ENCODE results near the gene BIRC5.
A peak's percentile ranks its signal among the peaks of the same experiment; 100 is the strongest.
"Not testable (repeated sequence)": the region's sequence is repeated elsewhere in the genome, so short reads cannot be mapped to it uniquely, and the experiment has no call there.

The BIRC5 gene

DNA sequence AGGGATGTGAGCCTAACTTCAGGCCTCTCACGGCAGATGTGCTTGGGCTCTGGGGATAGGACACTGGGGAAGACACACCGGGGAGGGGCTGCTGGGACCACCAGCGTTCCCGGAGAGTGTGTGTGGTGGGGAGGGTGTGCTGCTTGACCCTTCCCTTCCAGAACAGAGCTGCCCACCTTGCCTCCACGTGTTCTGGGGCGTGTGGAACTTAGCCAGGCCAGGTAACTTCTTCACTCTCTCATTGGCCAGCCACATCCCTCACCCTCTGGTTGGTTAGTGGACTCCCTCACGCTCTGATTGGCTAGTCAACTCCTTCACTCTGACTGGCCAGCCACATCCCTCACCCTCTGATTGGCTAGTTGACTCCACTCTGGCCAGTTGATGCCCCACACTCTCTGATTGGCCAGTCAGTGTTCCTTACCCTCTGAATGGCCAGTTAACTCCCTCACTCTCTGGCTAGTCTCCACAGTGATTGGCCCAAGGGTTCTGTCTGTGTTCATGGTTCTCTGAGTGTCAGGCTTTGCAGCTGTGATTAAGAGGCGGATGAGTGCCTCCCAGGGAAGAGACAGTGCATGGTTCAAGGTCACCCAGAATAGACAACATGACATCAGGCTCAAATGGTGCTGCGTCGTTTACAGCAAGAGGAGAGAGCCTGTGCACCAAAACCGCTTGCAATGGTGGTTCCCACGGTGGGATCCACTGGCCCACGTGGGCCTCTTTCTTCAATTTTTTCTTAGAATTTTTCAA lies 27.4 kb downstream of the BIRC5 start:
- no peak for DNase-seq

DNA sequence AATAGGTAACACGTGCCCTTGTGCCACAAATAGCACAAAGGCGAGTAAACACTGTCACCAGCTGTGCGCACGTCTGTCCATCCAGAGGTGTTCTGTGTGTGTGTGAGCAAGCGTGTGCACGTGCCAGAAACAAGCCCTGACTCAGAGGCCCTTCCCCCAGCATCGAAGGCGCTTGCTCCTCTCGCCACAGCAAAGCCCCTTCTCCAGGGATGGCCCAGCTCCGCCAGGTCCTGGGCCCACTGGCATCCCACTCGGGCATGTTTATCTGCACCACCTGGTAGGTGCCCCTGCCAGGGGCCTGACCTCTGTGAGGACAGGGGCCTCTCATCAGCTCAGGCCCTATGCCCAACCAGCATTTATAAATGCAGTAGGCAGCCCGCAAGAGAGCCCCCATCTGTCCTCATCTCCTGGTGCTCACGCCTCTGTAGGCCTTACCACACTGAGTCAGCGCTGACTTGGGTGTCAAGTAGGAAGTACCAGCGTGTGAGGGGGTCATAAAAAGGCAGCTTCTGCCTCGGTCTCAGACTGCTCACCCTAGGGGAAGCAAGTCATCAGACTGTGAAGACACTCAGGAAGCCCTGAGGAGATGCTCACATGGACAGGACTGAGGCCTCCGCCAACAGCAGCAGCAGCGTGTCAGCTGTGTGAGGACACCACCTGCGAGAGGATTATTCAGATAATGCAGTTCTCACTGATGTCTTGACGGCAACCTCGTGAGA lies 28.1 kb downstream of the BIRC5 start:
- DNase-seq = no peak

DNA sequence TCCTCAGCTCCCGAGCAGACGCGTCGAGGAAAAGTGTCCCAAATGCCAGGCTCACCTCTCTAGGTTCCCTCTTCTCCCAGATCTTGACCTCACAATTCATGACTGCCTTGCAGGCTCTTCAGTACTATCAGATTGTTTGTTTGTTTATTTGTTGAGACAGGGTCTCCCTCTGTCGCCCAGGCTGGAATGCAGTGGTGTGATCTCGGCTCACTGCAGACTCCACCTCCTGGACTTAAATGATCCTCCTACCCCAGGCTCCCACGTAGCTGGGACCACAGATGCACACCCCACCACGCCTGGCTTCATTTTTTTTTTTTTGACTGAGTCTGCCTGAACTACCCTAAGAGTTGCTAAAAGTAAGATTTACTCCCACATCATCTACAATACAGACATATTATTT lies 33.3 kb downstream of the BIRC5 start:
- no peak for DNase-seq

DNA sequence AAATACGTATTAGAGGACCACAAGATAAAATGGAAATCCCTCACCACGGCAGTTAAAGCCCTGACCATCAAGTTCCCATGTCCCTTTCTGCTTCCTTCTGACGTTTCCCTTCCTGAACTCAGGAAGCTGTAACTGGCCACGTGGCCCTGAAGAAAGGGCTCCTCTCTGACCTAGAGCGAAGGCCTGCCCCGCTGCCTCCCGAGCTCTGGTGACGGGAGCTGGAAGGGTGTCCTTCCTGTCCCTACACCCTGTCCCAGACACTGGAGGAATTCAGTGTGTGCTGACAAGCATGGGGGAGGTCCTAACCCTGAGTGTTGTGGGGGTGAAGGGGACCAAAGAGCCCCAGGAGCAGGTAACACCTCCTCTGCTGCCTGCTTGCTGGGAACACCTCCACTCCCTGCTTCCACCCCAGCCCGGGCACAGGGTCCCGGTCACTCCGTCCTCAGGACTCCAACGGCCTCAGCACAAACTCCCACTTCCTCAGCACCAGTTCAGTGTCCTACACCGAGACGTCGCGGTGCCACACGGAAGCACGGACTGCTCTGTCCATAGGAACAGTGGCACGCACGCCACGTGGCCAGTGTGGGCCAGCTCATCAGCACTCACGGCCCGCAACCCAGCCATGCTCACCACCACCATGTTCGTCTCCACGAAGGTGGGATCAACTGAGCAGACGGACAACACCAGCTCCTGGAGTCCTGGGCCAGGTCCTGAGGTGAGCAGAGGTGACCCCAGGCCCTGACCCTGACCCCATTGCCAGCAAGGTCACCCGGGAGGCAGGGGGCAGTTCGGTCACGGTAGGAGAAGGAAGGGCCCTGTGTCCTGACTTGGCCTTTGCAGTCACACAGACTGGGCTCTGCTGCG lies 34.2 kb downstream of the BIRC5 start:
- no peak for DNase-seq

DNA sequence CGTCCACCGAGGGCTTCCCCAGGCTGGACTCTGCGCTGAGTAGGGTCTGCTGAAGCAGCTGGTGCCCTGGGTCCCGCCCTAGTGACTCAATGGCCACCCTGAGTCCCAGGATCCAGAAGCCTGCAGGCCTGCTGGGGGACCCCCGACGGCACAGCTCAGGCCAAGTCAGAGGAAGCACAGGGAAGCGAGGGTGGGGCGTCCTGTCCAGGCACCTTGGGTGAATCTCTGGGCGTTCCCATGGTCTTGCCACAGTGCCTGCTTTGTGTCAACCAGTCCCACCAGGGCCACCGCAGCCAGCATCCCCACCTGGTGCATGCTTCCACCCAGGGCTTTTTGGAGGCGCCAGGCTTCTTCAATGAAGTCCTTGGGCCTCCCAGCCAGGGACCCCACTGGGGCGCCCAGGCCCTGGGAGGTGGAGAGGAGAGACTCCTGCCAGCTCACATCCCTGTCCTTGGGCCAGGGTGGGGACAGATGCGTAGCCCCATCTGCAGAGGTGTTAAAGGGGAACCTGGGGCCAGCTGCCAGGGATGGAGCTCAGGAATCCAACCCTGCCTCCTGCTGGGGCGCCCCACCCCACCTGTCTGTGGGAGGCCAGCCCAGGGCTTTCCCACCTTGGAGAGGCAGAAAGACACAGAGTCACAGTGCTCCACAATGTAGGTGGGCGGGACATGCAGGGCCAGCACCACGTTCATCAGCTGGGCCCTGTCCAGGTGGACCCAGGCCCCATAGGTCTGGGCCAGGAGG lies 35.2 kb downstream of the BIRC5 start:
- DNase-seq = no peak

DNA sequence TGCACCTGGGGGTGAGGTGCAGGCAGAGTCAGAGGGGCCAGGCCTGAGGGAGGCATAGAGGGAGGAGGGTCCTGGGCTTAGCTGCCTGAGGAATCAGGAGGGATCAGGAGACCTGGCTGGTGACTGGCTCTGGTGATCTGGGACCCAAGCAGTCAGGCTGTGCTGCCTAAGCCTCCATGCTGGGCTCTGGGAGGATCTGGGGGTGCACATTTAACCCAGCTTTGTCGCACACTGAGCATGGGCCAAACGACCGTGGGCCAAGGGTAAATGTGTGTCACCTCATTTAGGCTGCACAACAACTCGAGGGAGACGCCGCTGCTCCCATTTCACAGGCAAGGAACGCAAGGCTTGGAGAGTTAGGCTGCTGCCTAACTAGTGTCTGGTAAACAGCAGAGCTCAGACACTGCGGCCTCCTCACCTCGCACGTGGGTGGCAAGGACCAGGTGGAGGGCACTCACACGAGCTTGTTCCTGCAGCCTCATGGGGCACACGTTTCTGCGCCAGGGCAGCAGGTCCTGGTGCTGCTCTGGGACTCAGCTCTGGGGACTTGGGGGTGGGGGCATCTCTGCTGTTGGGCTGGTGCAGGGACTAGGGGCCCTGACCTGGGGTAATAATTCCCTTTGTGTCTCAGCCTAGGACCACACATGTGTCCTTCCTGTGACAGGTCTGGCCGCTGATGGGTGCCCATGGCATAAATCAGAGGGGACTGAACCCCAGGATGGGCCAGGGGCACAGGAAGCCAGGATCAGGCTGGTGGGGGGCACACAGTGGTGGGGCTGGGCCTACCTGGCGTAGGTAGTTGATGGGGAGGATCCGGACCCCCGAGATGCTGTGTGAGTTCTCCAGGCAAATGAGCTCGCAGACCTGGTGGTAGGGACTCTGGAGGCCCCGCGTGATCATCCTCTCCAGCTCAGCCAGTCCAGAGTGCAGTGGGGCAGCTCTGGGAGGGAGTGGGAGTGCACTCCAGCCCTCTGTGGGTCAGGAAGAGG lies 36.1 kb downstream of the BIRC5 start:
- DNase-seq = no peak

DNA sequence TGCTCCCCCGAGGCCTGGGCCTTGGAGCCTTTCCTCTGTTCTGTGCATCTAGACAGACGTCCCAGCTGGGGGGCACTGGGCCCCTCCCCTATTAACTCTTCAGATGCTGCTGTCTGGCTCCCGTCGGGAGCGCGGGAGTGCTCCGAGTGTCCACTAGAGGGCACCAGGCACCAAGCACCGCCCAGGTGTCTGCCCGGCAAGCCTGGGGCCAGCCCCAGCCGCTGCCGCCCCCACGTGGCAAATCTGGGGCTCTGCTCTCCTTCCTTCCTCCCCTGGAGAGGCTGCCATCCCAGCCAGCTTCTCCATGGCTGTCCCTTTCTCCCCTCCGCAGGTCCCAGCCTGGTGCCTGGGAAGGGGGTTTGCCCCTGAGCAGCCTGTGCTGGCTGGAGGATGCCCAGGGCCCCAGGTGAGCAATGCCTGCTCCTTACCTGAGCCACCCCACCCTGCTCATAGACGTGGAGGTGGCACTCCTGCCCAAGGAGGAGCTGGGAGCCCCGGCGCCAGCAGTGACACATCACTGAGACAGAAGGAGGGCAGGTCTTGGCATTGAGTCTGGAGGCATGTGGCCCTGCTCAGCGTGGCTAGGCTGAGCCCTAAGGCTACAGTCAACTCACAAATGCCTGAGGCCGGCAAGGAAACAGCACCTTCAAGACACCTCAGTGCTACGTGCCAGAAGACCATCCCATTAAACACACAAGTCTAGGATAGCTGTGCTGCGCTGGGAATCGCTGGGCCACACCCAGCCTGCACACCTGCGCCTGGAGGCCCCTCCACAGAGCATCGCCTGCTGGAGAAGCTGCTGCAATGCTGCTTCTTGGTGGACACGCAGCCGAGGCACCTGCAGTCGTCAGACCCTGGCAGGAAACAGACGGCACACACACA lies 37.1 kb downstream of the BIRC5 start:
- DNase-seq = peak; percentile 85

DNA sequence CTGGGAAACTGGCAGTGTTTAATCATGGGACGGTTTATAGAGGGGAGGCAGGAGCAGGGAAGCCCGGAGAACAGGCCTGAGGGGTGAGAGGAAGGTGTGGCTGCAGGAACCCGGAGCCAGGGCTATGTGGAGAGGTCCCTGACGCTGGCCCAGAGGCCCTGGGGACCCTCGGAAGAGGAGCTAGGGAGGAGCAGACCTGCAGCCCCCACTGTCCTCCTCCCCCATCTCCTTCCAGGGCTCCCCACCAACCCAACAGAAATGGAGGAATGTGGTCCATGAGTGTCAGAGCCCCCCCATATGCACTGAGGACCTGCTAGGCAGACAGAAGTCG lies 37.7 kb downstream of the BIRC5 start:
- DNase-seq = no peak

DNA sequence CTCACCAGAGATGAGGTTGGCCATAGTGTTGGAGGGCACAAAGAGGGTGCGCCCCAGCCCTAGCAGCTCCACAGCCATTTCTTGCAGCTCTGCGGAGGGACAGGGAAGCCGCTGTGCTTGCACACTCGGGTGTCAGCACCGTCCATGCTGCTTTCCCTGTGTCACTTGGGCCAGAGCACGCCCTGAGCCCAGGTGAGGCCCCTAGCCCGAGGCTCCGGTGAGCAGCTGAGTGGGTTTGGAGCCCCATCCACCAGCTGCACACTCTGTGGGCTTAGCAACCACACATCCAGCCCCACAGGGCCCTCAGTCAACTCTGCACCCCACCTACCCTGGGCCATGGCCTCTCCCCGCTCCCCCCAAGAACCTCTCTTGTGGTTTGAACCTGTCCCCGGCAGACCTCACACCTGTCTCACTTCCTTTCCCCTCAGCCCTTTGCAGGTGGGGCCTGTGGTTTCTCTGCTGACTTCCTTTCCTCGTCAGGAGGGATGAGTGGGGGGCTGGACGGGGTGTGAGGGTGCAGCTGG lies 38.1 kb downstream of the BIRC5 start:
- peak; percentile 89 for DNase-seq

DNA sequence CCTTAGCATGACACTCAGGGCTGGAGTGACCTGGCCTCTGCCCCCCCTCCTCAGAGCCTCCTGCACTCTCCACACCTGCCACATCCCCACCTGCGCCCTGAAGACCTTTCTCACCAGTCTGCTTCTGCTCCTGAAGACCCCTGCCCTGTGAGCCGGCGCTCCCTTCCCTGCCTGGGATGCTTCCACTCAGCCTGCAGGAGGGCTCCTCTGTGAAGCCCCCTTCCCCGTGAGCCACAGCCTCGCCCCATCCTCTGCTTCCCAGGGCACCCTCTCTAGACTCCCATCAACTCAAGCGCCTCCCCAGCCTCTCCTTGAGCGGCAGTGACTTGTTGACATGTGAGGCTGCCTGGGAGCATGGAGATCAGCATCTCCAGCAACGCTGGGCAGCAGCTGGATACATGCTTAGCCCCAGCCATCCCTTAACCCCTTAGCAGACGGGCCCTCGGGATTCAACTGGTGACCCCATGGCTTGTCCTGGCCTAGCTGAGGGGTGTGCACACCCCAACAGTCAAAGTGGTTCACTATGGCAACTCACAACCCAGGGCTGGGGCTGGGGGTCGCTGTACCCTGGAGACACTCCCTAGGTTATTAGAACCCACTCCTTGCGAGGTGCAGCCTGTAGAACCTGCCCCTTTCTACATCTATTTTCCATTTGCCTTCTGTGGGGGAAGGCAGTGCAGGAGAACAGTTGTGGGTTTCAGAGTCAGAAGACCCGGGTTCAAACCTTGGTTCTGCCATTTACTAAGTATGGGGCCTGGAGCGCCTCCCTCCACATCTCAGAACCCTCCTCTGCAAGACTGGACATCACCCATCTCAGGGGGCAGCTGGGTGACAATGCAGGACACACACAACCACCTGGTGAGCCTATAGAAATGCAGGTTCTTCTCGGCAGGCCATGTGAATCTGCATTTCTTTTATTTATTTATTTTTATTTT lies 38.9 kb downstream of the BIRC5 start:
- DNase-seq = no peak

DNA sequence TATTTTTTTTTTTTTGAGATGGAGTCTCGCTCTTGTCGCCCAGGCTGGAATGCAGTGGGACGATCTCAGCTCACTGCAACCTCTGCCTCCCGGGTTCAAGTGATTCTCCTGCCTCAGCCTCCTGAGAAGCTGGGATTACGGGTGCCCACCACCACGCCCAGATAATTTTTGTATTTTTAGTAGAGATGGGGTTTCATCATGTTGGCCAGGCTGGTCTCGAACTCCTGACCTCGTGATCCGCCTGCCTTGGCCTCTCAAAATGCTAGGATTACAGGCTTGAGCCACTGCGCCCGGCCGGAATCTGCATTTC lies 39.5 kb downstream of the BIRC5 start:
- DNase-seq = not testable (repeated sequence)

DNA sequence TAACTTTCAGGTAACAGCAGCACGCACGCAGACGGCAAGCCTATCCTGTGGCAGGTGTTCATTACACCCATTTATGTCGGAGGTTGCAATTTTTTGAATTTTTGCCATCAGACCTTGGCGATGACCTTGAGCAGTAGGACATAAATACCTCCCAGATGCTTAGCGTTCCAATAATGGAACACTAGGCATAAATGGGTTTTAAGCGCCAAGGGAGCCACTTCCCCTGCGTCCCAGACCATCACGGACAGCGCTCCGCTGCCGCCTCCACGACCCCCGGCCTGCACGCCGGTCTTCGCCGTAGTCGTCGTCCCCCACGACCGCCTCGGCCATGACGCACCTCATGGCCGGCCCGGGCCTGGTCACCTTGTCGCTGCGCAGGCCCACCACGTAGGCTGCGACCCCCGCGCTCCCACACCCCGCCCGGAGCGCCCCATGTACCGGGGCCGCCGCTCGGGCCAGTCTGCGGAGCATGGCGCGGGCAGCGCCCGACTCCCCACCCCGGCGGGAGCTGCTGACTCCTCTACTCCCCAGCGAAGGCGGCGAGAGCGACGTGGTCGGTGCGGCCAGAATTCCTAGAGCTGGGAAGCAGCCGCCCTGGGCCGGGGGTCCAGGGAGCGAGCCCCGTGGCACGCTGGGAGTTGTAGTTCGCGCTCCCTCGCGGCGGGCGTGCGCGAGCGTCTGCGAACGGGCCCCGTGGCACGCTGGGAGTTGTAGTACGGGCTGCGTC lies 40.1 kb downstream of the BIRC5 start:
- peak; percentile 82 for DNase-seq

DNA sequence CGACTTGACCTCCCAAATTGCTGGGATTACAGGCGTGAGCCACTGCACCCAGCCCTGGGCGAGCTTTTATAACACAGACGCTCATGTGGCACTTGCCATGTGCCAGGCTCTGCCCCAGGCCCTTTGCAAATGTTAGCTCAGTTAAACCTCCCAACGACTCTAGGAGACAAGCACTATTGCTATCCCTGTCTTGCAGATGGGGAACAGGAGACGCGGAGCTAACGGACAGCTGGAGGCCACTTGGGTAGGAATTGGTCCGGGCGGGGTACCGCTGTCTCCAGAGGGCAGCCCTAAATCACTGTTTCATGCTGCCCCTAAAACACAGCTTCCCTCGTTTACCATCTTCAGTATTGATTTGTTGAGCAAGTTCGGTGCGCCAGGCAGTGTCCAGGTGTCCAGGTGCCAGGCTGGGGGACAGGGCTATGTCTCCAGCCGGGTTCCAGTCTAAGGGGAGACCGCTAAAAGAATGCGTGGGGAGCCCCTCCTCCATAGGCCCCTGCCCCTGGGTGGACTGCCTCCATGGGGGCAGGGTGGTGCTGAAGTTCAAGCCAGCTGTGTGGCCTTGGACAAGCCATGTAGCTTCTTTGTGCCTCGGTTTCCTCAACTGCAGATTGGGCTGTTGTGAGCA lies 41.1 kb downstream of the BIRC5 start:
- no peak for DNase-seq

DNA sequence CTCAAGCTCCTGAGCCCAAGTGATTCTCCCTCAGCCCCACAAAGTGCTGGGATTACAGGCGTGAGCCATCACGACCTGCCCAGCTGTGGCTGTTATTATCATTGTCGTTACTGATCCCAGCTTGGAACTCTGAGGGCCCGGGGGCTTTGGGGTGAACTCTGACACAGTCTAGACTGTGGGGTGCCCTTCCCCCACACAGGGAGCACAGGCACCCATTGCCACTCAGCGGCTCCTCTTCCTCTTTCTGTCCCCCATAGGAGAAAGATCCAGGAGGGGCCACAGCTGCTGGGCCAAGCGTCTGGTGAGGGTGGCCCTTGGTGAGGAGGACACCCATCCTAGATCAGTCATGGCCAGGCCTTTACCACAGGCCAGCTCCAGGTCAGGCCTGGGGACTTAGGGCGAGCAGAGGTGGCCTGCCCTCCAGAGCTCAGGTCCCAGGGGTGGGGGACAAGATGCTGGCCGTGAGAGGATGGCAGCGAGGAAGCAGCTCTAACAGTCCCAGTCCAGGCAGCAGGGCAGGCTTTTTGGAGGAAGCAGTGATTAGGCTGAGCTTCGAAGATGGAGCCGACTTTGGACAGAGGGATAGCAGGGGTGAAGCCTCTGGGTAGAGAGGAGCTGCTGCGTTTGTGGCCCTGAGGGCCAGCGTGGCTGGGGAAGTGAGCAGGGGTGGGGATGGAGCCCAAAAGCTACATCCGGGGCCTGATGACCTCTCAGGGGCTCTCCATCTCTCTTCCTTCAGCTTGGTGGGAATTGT lies 42.1 kb downstream of the BIRC5 start:
- no peak for DNase-seq

DNA sequence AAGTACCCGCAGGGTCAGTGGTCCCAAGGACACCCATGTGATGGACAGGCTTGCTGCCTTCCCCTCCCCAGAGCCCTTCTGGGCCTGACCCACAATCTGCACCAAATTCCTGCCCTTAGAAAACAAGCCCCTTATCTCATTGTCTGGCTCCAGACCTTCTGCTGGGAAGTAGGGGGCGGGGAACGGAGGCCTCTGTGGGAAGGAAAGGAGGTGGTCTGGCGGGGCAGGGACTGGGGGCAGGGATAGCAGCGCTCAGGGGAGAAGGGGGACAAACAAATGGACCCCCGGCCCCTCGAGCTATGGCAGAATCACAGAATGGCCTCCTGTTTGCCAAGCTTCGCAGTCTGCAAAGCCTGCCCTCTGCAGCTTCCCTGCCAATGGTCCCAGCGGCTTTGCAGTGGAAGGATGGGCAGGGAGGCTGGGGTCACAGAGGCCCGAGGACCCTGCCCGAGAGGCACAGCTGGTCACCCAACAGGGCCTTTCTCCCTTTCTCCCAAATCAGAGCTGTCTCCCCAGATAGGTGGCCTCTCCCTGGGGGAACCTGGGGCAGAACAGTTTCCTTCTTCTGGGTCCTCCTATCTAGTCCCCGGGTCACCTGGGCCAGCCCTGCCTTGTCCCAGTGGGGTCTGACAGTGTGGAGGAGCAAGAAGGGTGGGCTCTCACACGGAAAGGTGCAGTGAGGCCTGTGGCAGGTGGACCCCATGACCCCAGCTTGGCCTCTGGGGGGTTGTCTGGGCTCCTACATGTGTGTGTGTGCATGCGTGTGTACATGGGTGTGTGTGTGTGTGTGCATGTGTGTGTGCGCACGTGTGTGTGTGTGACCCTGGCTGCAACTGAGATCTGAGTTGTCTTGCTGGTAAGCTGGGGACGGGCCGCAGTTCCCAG lies 42.9 kb downstream of the BIRC5 start:
- no peak for DNase-seq

DNA sequence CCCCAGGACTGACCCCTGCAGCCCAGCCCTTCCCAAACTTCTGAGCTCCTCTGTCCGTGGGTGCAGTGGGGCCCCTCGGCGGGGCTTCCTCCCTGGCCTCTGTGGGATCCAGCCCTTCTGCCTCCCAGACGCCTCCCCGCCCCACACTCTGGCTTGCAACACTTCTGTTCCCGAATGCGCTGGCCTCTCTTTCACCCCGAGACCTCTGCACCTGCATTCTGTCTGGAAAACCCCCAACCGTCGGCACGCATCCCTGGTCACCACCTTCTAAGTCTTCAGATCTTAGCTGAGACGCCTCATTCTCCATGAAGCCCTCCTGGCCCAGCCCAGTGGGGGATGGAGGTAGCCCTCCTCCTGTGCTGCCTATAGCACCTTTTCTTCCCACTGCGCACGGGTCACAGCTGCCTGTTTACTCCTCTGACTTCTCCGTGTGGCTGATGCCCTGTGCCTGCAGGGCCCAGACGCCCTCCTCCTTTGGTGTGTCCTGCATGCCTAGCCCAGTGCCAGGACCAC lies 43.8 kb downstream of the BIRC5 start:
- DNase-seq = no peak

Data from CD4-positive, alpha-beta T cell treated with Interleukin-17A for 1 hour (primary cell).